Effector CD4-positive, alpha-beta T cell (primary cell): Measurements from ENCODE around the gene STC2. TPM values are rescaled to one million over a fixed set of nuclear protein-coding genes. Genes with fewer than 3 reads are reported as not detected.
"Not testable (repeated sequence)": the region's sequence is repeated elsewhere in the genome, so short reads cannot be mapped to it uniquely, and the experiment has no call there.

Source experiments
- DNase-seq: peaks from one replicate; pipeline ENCODE4 v3.0.0-alpha.2; 2020
- total RNA-seq: gene quantifications from one replicate; lab custom pipeline; 2026; lab: John Stamatoyannopoulos, UW

The STC2 gene, protein sequence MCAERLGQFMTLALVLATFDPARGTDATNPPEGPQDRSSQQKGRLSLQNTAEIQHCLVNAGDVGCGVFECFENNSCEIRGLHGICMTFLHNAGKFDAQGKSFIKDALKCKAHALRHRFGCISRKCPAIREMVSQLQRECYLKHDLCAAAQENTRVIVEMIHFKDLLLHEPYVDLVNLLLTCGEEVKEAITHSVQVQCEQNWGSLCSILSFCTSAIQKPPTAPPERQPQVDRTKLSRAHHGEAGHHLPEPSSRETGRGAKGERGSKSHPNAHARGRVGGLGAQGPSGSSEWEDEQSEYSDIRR
- not detected for total RNA-seq

DNA sequence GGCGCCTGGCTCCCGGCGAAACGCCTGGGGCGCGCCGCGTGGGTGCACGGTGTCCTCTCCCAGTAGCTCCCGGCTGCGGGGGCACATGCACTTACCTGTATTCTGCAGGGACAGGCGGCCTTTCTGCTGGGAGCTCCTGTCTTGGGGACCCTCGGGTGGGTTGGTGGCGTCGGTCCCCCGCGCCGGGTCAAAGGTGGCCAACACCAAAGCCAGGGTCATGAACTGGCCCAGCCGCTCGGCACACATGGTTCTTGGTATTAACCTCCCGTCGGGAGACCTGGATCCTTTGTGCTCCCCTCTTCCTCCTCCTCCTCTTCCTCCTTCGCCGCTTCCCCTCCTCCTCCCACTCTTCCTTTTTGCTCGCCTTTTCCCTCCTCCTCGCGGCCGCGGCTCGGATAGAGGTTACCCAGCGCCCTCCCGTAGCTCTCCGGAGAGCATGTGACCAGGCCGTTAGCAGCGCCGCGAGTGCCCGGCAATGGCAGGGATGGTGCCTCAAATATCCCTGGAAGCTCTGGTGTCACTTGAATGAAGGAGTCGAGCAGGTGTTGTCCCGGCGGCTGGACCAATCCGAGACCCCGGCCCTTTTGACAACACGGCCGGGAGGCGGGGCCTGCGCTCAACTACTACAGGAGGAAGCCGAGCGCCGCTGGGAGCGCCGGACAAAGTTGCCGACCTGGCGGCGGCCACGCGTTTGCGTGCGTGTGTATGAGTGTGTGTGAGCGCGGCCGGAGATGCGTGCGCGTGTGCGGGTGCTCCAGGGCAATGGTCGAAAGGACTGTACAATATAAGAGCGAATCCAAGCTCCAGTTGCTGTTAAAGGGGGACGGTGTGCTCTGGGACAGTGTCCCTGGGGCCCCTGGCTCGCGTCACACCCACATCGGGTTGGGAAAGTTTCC is at the start of gene STC2:
Gene STC2 (minus strand): TSS at position 467 of the 896 bp plus-strand sequence. CDS start 221 bp downstream, at position 246.
- no peak for DNase-seq

DNA sequence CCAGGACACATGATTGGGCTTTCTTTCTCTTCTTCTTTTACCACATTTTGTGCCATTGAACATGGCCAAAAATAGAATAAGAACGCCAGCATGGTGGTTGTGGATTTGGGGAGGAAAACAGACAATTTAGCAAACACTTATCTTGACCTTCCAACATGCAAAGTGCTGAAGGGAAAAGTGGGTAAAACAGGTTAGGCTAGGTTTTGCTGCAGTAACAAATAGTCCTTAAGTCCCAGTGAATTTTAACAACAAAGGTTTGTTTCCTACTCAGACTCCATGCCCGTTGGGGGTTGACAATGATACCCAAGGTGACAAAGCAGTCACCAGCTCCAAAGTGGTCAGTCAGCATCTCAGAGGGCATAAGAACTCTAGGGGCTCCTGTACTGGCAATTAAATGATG is 43.2 kb upstream of the STC2 start:
- DNase-seq, result no peak

DNA sequence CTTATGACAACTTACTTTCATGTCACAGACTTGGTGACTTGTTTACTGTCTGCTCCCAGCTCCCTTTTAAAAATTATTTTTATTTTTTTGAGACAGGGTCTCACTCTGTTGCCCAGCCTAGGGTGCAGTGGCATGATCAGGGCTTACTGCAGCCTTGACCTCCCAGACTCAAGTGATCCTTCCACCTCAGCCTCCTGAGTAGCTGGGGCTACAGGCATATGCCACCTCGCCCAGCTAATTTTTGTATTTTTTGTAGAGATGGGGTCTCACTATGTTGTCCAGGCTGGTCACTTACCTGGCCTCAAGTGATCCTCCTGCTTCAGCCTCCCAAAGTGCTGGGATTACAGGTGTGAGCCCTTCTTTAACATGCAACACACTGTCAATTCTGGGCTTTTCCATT is 35.2 kb upstream of the STC2 start:
- not testable (repeated sequence) for DNase-seq

DNA sequence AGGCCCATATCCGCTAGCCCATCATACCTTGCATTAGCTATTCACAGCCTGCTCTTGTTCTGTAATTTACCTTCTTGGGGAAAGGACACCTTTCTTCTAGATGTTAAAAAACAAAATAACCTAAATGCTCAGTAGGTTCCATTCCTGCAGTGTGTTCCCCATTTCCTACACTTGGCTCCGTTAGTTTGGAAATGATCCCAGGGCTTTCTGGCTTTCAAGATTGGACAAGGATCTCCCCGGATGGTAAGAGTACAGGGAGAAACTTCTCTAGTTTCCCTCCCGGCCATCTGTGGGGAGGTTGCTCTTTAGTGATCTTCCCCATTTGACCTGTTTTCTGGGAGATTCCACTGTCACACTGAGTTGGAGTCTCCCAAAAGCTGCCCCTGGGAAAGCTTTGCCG is 27.3 kb upstream of the STC2 start:
- no peak for DNase-seq

DNA sequence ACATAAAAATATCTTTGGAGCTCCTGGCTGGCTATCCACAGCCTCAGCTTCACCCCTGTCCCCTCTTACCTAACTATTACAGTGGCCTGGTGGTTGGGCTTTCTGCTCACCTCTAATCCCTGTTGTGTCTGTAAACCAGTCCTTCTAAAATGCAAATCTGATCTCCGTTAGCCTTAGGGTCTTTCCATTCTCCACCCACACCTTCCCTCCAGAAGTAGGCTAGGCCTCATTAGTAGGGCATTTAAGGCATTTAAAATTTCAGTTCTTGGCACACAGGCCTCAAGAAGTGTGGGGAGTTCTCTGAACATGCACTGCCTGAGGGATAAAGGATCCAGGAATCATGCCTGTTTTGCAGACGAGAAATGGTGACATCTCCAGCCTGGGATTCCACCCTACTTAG is 26.4 kb upstream of the STC2 start:
- DNase-seq, result no peak

DNA sequence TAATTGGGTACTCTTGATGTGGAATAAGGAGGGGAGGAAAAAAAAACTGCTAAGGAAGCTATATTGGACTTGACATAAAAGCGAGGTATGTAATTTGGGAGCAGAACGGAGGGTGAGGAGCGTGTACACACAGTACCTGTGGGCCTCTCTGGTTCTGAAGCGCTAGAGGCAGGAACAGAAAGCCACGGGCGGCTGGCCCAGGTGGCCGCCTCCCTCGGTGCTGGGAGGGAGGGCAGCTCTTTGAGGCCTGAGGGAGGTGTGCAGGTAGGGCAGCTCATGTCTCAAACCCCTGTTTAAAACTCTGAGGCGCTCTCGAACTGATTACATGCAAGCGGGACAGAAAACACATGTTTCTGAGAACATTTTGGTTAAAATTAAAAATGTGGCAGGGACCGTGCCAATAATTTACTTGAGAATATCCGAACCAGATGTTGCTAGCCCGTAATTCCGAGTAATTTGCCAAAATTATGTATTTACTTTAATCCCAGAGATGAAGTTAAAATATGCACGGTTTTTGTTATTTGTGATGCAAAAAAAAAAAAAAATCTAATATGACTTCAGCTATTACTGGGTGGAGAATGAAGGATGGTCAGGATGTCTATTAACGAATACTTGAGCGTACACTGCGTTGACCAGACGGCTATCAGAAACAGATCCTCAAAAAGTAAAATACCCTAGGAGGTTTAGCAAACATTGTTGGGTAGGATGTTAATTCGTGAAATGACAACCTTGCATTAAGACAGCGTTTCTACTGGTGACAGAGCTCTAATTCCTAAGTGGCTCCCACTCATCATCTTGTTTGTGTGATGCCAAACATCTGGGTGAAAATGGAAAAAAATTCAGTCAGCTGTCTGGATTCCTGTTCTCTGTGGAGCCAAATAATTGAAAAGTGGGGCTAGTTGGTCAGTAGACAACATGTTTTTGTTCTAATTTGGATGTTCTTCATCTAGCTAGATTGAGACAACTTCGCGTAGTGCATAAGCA is 24.4 kb upstream of the STC2 start:
- no peak for DNase-seq

DNA sequence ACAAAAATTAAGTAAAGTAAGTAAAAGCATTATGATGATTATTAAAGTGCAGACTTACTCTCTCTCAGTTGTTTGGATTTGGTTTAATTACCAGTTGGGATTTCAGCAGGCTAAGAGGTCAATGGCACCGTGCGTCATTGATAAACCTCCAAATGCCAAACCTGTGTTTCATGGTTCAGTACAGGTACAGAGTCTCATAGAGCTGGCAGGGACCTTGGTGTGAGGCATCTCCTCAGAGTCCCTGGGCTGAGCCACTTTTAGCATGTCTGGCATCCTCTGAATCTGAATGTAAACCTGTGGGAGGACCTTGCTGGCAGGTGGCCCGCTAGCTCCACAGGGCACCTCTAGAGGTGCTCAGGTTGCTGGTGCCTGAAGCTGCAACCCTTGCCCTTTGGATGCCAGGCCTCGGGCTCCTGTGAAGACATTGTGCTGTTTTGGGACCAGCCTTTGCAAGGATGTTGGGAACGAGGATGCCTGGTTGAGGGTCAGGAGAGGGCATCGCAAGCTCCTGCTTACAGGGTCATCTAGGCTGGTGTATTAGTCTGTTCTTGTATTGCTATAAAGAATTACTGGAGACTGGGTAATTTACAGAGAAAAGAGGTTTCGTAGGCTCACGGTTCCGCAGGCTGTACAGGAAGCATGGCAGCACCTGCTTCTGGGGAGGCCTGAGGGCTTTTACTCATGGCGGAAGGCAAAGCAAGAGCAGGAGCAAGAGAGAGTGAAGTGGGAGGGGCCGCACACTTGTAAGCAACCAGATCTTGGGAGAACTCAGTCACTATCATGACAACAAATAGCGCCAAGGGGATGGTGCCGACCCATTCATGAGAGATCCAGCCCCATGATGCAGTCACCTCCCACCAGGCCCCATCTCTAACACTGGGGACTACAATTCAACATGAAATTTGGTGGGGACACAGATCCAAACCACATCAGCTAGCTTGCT is 14.9 kb upstream of the STC2 start:
- DNase-seq, result no peak

DNA sequence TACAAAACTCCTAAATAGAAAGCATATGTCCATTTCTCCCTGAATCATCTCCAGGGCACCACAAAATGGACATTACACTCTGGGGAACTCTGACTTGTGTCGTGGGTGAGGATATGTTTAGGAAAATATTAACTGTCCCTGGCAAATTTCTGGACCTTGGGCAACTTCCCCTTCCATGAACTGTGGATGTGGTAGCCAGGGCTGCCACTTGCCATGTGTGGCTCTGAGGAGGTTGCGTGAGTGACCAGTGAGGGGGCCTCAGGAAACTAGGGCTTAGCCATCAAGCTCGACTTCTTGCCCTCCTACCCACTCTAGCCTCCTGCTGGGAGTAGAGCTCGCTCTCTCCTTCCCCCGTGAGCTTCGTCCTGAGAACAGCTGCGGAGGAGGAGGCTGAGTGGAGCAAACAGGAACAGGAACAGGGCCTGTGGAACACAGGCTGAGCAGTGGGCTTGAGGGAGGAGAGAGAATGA is 13.8 kb upstream of the STC2 start:
- no peak for DNase-seq

DNA sequence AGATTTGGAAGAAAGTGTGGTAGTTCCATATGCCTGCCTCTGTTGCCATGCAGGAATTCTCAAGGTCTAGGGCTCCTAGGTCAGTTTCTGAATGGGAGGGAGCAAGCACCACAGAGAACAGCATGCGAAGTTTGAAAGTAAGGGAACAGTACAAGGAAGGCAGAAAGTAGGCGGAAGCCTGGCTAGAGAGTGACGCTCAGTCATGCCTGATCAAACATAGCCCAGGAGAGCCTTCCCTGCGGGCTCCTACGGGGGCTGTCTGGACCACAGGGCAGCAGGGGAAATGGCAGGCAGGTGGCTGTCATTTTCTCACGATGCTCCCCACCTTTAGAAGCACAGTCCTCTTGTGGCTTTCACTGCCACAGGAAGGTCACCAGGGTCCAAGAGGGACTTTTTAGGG is 12.8 kb upstream of the STC2 start:
- DNase-seq, result no peak

DNA sequence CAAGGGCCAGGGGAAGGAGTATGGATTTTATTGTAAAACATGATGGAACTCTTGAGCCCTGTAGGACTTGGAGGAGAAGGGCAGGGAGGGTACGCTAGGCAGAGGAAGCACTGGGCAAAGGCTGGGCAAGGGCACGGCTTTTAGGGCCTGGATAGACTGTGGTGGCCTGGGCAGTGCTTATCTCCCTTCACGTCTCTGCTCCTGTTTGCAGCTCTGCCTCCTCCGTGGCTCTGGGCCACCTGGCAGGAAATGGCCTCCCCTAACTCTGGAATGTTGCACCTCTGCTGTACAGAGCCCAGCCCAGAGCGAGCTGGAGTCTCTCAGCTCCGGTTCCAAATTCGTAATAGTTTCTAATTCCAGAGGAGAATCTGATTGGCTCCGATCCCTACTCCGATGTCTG is 12.2 kb upstream of the STC2 start:
- no peak for DNase-seq

DNA sequence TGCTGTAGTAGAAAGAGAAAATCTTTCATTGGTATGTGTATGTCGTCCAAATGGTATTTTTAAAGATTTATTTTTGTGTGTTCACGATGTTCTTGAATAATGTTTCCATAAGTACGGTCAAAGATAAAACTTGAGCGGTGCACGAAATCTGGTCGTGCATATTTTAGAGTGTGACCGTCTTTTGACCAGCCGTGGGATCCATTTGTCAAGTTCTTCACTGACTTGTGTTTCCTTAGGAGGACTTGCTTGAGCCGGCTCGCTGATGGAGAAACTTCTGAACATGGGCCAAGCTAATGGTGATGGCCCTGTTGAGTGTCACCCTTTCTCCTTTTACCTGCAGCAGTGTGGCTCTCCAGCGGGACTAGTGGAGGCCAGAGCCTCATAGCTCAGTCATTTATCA is 11.1 kb upstream of the STC2 start:
- DNase-seq, result no peak

DNA sequence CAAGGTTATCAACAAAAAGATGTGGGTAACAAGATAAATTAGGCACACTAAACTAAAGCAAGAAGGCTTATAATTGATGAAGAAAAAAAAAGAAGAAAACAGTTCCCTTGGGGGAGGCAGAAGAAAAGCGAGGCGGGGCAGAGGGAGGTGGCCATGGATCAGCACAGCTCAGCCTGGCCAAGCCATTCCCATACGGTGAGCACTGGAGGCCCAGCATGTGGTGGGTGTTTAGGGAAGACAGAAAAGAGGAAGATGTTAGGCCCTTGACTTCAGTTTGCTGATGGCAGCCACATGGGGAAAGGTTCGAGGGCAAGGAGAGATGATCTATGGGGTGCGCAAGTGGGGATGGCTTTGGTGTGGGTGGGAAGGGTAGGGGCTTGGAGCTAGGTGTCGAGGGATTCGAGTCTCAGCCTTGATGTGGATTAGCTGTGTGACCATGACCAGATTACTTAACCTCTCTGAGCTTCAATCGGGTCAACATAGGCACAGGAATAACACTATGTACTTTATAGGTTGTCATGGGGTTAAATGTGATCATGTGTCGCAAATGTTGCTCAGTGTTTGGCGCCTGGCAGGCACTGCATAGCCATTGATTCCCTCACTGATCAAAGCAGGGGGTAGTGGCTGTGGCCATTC is 10.3 kb upstream of the STC2 start:
- no peak for DNase-seq

DNA sequence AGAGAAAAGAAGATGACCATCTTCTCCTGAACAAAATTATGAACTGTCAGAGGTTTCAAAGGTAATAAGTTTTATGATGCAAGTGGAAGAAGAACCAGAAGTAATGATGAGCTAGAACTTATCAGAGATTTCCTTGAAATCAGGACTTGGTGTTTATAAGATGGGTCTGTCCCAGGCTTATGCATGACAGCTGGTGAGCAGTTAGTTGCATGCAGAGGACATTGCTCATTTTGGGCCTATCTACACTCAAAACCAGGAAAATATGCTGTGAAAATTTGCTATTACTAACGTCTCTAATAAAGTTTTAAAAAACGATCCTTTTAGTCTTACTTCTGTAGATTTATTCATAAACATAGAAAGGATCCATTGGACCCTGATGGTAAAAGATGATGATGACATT is 6.6 kb upstream of the STC2 start:
- DNase-seq, result no peak

DNA sequence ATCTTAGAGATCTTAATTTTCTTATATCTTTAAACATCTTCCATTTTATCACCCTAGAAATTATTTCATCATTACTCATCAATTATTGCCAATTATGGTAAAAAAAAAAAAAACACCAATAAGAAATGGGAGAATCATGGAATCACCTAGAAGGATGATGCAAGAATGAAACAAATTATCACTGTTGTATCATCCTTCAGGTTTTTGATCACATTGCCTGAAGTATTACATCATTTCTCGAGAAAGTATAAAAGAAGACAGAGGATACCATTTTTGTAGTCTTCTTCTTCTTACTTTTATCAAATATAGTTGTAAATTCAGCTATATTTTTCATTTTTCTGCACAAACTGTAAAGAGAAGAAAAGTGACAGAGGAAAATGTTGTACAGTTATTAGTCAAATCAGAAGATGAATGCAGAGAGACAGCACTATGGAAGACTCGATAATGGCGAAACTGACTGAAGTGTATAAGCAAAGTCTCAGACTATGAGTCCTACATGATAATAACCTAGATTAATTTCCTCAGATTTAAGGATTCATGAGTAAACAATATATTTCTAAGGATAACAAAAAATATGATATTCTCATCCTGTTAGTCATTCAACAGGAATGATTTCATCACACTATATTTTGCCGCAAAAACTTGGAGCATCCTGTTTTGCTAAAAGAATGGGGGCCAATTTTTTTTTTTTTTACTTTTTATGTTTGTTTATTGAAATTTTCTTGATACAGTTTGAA is 5.9 kb upstream of the STC2 start:
- no peak for DNase-seq

DNA sequence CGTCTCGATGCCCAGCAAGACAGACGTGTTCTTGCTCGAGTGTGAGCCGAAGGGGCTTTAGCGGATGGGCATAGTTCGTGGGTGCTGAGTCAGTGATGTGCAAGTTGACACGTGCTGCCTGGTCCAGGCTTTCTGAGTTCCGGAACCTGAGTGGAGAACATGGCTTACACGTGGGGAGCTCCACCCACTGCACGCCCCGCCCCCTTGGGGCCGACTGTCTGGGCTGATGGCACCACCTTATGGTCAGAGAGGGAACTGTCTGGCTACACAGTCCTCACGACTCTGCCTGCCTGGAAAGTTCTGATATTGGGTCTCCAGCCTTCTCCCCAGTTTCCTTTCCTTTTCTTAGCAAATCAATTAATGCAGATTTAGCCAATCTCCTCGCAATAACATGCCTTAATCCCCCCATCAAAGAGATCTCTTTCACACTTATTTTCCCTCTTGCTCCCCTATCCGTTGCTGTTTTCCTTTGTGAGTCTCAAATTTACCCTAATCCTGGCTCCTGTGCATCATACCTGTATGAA is 3.8 kb upstream of the STC2 start:
- peak; percentile 30 for DNase-seq

DNA sequence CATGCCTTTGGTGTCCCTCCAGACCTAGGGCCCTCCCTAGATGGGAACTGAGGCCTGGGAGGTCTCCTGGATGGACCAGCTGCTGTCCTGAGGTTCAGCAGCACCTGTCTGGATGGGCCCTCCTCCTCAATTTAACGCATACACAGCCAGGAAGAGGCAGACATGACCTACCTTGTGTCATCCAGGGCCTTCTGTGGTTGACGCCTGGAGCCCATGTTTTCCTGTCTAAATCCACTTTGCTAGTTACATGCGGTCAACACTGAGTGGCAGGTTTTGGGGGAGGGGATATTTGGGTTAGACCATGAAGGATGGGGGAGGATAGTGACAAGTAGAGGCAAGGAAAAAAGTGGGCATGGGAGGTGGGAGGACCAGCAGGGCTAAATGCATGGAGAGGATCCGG is 3.1 kb upstream of the STC2 start:
- no peak for DNase-seq

DNA sequence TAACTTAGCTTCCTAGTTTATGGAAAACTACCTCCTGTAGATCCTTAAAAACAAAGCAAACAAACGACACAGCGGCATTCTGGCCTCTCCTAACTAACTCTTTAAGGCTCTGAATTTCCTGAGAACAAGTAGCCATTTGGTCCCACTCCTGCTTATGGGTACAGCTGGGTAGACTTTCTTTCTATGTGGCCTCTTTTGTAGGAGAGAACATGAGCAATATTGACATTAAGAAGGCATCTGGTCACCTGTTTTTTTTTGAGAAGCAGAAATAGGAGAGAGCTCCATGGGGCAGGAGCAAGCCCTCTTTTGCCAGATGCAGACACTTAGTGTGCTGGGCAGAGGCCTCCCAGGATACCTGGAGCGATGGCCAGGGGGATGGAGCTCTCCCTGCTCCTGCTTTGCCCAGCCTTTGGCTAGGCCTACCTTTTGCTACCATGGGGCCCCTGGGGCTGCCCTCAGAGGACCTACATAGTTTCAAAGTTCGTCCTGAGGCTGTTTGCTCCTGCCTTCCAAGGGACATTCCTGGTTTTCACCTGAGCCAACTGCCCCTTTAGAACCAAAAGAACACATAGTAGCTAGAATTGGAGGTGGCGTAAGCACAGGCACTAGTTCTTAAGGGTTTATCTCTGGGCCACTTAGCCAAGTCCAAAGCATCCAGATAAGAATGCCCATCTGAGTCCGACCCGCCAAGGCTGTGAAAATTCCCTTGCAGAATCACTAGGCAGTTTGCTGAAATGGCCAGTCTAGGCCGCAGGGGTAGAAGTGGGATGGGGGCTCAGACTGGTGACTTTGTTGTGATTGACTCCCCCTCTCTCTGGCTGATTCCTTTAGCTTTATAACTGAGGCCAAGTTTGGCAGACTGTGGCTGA is 2.4 kb upstream of the STC2 start:
- DNase-seq, result no peak

DNA sequence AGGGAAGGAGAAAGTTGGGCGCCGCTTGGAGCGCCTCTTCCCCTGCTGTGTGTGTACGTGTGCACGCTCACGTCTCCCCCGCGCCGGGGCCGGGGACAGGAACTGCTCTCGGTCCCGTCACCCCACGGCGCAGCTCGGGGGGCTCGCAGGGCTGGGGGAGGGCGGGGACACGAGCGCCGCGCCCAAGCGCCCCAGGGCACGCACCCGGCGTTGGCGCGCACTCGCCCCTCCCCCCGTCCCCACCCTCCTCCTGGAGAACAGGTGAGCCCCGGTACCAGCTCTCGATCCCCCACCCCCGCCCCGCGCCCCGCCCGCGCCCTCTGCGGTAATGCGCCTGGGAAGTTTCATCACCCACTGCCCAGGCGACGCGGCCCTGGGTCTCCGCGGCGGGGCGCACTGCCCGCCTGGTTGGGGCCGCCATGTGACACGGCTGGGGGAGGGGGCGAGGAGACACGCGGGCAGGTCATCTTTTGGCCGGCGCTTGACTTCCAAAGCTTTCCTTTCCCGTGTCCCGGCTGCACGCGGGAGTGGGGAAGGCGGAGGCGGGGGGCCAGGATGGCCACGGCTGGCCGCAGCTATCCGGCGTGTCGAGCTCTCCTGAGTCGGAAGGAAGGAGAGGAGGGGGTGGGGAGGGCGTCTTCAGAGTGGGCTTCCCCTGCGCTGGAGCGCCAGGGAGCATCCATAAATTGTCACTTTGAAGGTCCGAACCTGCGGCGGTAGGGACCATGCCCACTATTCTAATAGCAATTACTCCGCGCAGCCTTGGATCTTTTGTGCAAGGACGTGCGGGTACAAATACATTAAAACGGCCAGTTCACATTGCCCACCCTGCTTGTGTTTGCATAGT is 1.5 kb upstream of the STC2 start:
- DNase-seq, result no peak
